ENCODE data around the gene POTEH.
"Not testable (repeated sequence)": the region's sequence is repeated elsewhere in the genome, so short reads cannot be mapped to it uniquely, and the experiment has no call there.

- not testable (repeated sequence) for TF ChIP-seq CTCF, POLR2A (IDR thresholded peaks at IDR 0.05)
Measured at GRCh38 chr22:15714125-15714524, 24.3 kb downstream of the POTEH start.

Data from esophagus squamous epithelium (tissue), 4 donors.